Spleen (tissue), 3 donors: ENCODE results near the gene PDGFD.

Experiments used
- POLR2A ChIP-seq, 3 donors: fragments of 450-650 bp; IDR thresholded peaks; one replicate each; pipeline ENCODE4 v1.5.1; 2017; ENCODE audit warnings: antibody characterized with exemption in 3 of 3, mild to moderate bottlenecking in 1 of 3
- POLR2AphosphoS5 ChIP-seq, 3 donors: sonication (generic); formaldehyde crosslinking; IDR thresholded peaks; one replicate each; pipeline ENCODE4 v1.5.1; 2017; ENCODE audit warnings: antibody characterized with exemption in 3 of 3

- TF ChIP-seq POLR2A (IDR thresholded peaks at IDR 0.05) (no peak), POLR2AphosphoS5 (IDR thresholded peaks at IDR 0.05) (no peak)
Observed at GRCh38 chr11:104094576-104094975, 69.4 kb downstream of the PDGFD start.
